Measurements from ENCODE around the gene SEMA3E.
A peak's percentile ranks its signal among the peaks of the same experiment; 100 is the strongest.
"Not testable (repeated sequence)": the region's sequence is repeated elsewhere in the genome, so short reads cannot be mapped to it uniquely, and the experiment has no call there.

The SEMA3E gene

GRCh38 chr7:83447681-83448080 lies 201.3 kb downstream of the SEMA3E start:
- no peak for DNase-seq

- no peak for DNase-seq
These were observed 202.8 kb downstream of the SEMA3E start for GRCh38 chr7:83446102-83446669.

- DNase-seq = no peak
These were observed 206.0 kb downstream of the SEMA3E start for GRCh38 chr7:83442911-83443310.

- DNase-seq = no peak
These were observed 209.9 kb downstream of the SEMA3E start for GRCh38 chr7:83439026-83439425.

GRCh38 chr7:83430289-83430688 lies 218.7 kb downstream of the SEMA3E start:
- DNase-seq = not testable (repeated sequence)

GRCh38 chr7:83429493-83429892 lies 219.4 kb downstream of the SEMA3E start:
- DNase-seq = no peak

GRCh38 chr7:83427884-83428283 lies 221.1 kb downstream of the SEMA3E start:
- DNase-seq = no peak

GRCh38 chr7:83426325-83426724 lies 222.6 kb downstream of the SEMA3E start:
- no peak for DNase-seq

- DNase-seq = no peak
These were observed 229.9 kb downstream of the SEMA3E start for GRCh38 chr7:83419013-83419412.

GRCh38 chr7:83415840-83416239 lies 233.1 kb downstream of the SEMA3E start:
- DNase-seq = no peak

- DNase-seq = no peak
These were observed 234.0 kb downstream of the SEMA3E start for GRCh38 chr7:83414947-83415346.

- no peak for DNase-seq
These were observed 235.1 kb downstream of the SEMA3E start for GRCh38 chr7:83413831-83414230.

- no peak for DNase-seq
These were observed 235.5 kb downstream of the SEMA3E start for GRCh38 chr7:83413424-83413823.

GRCh38 chr7:83410989-83411591 lies 237.8 kb downstream of the SEMA3E start:
- DNase-seq = peak; percentile 76

GRCh38 chr7:83394776-83395175 lies 254.2 kb downstream of the SEMA3E start:
- DNase-seq = no peak

- DNase-seq = no peak
These were observed 260.5 kb downstream of the SEMA3E start for GRCh38 chr7:83388436-83388835.

GRCh38 chr7:83366629-83367028 lies 282.3 kb downstream of the SEMA3E start:
- peak; percentile 3 for DNase-seq

- peak; percentile 3 for DNase-seq
These were observed 283.2 kb downstream of the SEMA3E start for GRCh38 chr7:83365746-83366145.

GRCh38 chr7:83362871-83363550 lies 285.9 kb downstream of the SEMA3E start:
- DNase-seq = no peak

GRCh38 chr7:83359108-83359507 lies 289.8 kb downstream of the SEMA3E start:
- no peak for DNase-seq

- no peak for DNase-seq
These were observed 293.8 kb downstream of the SEMA3E start for GRCh38 chr7:83355143-83355542.

- peak; percentile 0 for DNase-seq
These were observed 300.9 kb downstream of the SEMA3E start for GRCh38 chr7:83347945-83348444.

GRCh38 chr7:83339907-83340306 lies 309.0 kb downstream of the SEMA3E start:
- DNase-seq = no peak

- no peak for DNase-seq
These were observed 310.5 kb downstream of the SEMA3E start for GRCh38 chr7:83338277-83338950.

Data from hematopoietic multipotent progenitor cell treated with erythropoietin and hydrocortisone succinate and interleukin-3 and kit ligand, for 4 days (in vitro differentiated cells).